GM12878 (cell line): Measurements from ENCODE around the gene SLC6A2. TPM values are rescaled to one million over a fixed set of nuclear protein-coding genes. Genes with fewer than 3 reads are reported as not detected.

ENCODE experiments used
- ATAC-seq: fragments of 200-7000 bp; cut with Tn5 transposase; 3 replicates; pipeline ENCODE4 v1.9.1; 2020; ENCODE audit warnings: mild to moderate bottlenecking, moderate library complexity
- BruUV-seq: library from RNA; stranded (reverse); fragments of 400-500 nt; replicated peaks from 2 replicates; lab custom pipeline; 2021; lab: Mats Ljungman, UMichigan
- CTCF ChIA-PET: fragments of 300-600 bp; sonication (Branson Sonifier 250); formaldehyde crosslinking; extraction: SDS; loops from one replicate; lab custom pipeline; 2021; ENCODE audit warnings: inconsistent platforms; lab: Yijun Ruan, JAX
- POLR2A ChIA-PET: fragments of 350-600 bp; formaldehyde crosslinking; extraction: SDS; loops from one replicate; lab custom pipeline; 2021; ENCODE audit warnings: inconsistent platforms; lab: Charles Lee
- RAD21 ChIA-PET: fragments of 300-600 bp; sonication (Branson Sonifier 250); formaldehyde crosslinking; loops from one replicate; lab custom pipeline; 2023; ENCODE audit warnings: antibody characterized with exemption; ENCODE audit not compliant: unreplicated experiment; lab: Charles Lee
- SMC1A ChIA-PET: fragments of 300-600 bp; sonication (Branson Sonifier 250); formaldehyde crosslinking; loops from one replicate; lab custom pipeline; 2023; ENCODE audit not compliant: unreplicated experiment, uncharacterized antibody; lab: Charles Lee
- DNase-seq: peaks from one replicate; pipeline ENCODE4 v3.0.0-alpha.2; 2011; ENCODE audit warnings: low read depth, low spot score
- FAIRE-seq: peaks from 3 replicates; lab custom pipeline; 2011; peaks lifted over from hg19 to GRCh38; lab: Jason Lieb, UNC
- H2AFZ ChIP-seq: 2 replicates; pipeline ENCODE4 v1.6.0; 2011; ENCODE audit warnings: low read depth, low read length, control low read depth; ENCODE audit not compliant: control insufficient read depth
- H3K27ac ChIP-seq: 2 replicates; pipeline ENCODE4 v1.5.1; 2011; ENCODE audit warnings: control low read depth; ENCODE audit not compliant: control insufficient read depth, insufficient read depth
- H3K27me3 ChIP-seq, 2 experiments: replicated peaks in 1 of 2; 2 replicates each; pipeline versions ENCODE4 v1.6.0 to v1.6.1; 2011; ENCODE audit warnings: low read length in 1 of 2; ENCODE audit not compliant: control insufficient read depth in 2 of 2, insufficient read depth in 2 of 2
- H3K36me3 ChIP-seq, 2 experiments: 2 replicates each; pipeline ENCODE4 v1.5.1; 2011; ENCODE audit warnings: low read length in 1 of 2; ENCODE audit not compliant: control insufficient read depth in 2 of 2, insufficient read depth in 2 of 2
- H3K4me1 ChIP-seq: 2 replicates; pipeline ENCODE4 v1.6.1; 2011; ENCODE audit warnings: mild to moderate bottlenecking, low read length, moderate library complexity, mixed read lengths; ENCODE audit not compliant: control insufficient read depth, insufficient read depth
- H3K4me2 ChIP-seq: 2 replicates; pipeline ENCODE4 v1.6.0; 2011; ENCODE audit warnings: control low read depth; ENCODE audit not compliant: control insufficient read depth, insufficient read depth
- H3K4me3 ChIP-seq: fragments of 200-600 bp; sonication (generic); 2 replicates; pipeline ENCODE4 v1.5.1; 2016
- H3K79me2 ChIP-seq: 2 replicates; pipeline ENCODE4 v1.6.0; 2011; ENCODE audit warnings: low read length; ENCODE audit not compliant: control insufficient read depth, insufficient read depth
- H3K9ac ChIP-seq: 2 replicates; pipeline ENCODE4 v1.8.0; 2011; ENCODE audit warnings: low read length, control low read depth, mixed read lengths; ENCODE audit not compliant: control insufficient read depth, insufficient read depth
- H3K9me3 ChIP-seq: replicated peaks from 3 replicates; pipeline ENCODE4 v1.5.1; 2011; ENCODE audit warnings: mild to moderate bottlenecking, low read length; ENCODE audit not compliant: control insufficient read depth, insufficient read depth
- H4K20me1 ChIP-seq: 2 replicates; pipeline ENCODE4 v1.6.0; 2011; ENCODE audit not compliant: control insufficient read depth, insufficient read depth
- ESRRA ChIP-seq: IDR thresholded peaks from 2 replicates; pipeline ENCODE4 v1.6.1; 2012; ENCODE audit warnings: mild to moderate bottlenecking, low read length, improper control_type of control experiment
- FOS ChIP-seq: IDR thresholded peaks from 3 replicates; pipeline ENCODE4 v1.6.1; 2011; ENCODE audit warnings: borderline replicate concordance; ENCODE audit not compliant: insufficient read length; ENCODE audit errors: extremely low read depth
- HDAC2 ChIP-seq: fragments of 200-600 bp; sonication (generic); IDR thresholded peaks from 2 replicates; pipeline ENCODE4 v1.6.1; 2017
- PAX8 ChIP-seq: fragments of 450-650 bp; IDR thresholded peaks from 2 replicates; pipeline ENCODE4 v1.6.1; 2017; ENCODE audit warnings: mild to moderate bottlenecking, moderate library complexity
- RCOR1 ChIP-seq: conservative IDR thresholded peaks from 2 replicates; pipeline ENCODE4 v1.6.1; 2012; ENCODE audit warnings: low read depth, low read length, improper control_type of control experiment
- ZSCAN29 ChIP-seq: fragments of 450-650 bp; IDR thresholded peaks from 2 replicates; pipeline ENCODE4 v1.6.1; 2017; ENCODE audit warnings: mild to moderate bottlenecking, moderate library complexity
- WGBS: methylation state at CpG from one replicate; pipeline ENCODE4 v1.1.6; 2016; ENCODE audit warnings: low lambda C conversion rate; ENCODE audit not compliant: insufficient replicate concordance, insufficient coverage; ENCODE audit errors: missing lambda C conversion rate; 5-methylcytosine and 5-hydroxymethylcytosine counted together
- in situ Hi-C: fragments of 300-500 bp; cut with MboI; formaldehyde crosslinking; loops from 9 replicates; pipeline ENCODE4 v1.14.3; 2018; ENCODE audit warnings: mixed read lengths
- intact Hi-C: fragments of 100-400 bp; cut with micrococcal nuclease; formaldehyde crosslinking; loops from one replicate; pipeline ENCODE4 v1.14.2; 2022; ENCODE audit not compliant: unreplicated experiment
- polyA plus RNA-seq, 11 experiments: library from polyadenylated mRNA; depleted of rRNA in 4 of 11; unstranded in 6 of 11; stranded (reverse) in 5 of 11; fragments of >200 nt; fragmentation: Nextera tagmentation in 4 of 11; fragmentation: Illumina TruSeq in 1 of 11; extraction: Ambion mirVana in 4 of 11; extraction: Trizol in 1 of 11; gene quantifications; 1 replicate in 1 of 11; 2 replicates in 10 of 11; pipeline versions ENCODE4 v1.2.1 to v1.2.3, GENCODE V29; 2011 to 2016; ENCODE audit warnings: inconsistent platforms in 2 of 11, missing spikeins in 2 of 11, low read depth in 1 of 11
- total RNA-seq, 4 experiments: library from RNA; depleted of rRNA in 3 of 4; stranded (reverse); fragments of >200 nt in 3 of 4; fragmentation: Illumina TruSeq in 1 of 4; extraction: Trizol in 1 of 4; gene quantifications; 2 replicates each; pipeline versions ENCODE4 v1.2.1 to v1.2.3, GENCODE V29; 2013 to 2021
- TF ChIP-seq, protein P1 (sequence below): fragments of 450-650 bp; IDR thresholded peaks from 2 replicates; pipeline ENCODE4 v1.6.1; 2017; ENCODE audit warnings: borderline replicate concordance

The SLC6A2 gene
- total and polyA plus RNA-seq, 10 of the 15 experiments (the other 5 are each of a cell fraction or from before 2014, with no cell fraction given) = not detected

DNA sequence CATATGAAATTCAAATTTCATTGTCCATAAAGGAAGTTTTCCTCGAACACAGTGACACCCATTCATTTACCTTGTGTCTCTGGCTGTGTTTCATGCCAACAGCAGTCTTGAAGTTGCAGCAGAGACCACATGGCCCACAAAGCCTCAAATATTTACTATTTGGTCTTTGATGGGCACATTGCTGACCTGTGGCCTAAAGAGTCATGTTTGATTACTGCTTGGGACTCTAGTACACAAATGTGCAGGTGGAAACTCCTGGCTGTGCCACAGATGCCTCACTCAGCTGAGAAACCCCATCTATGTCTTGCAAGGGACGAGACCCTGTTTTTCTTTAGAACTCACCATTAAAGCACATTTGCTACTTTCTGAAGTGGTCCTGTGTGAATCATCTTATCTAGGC lies 76.7 kb downstream of the SLC6A2 start (continued):
- TF ChIP-seq, protein P1, sequence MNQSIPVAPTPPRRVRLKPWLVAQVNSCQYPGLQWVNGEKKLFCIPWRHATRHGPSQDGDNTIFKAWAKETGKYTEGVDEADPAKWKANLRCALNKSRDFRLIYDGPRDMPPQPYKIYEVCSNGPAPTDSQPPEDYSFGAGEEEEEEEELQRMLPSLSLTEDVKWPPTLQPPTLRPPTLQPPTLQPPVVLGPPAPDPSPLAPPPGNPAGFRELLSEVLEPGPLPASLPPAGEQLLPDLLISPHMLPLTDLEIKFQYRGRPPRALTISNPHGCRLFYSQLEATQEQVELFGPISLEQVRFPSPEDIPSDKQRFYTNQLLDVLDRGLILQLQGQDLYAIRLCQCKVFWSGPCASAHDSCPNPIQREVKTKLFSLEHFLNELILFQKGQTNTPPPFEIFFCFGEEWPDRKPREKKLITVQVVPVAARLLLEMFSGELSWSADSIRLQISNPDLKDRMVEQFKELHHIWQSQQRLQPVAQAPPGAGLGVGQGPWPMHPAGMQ = no peak
- no peak for TF ChIP-seq HDAC2
- no peak for TF ChIP-seq PAX8
- TF ChIP-seq, all 136 proteins: peak for 0

DNA sequence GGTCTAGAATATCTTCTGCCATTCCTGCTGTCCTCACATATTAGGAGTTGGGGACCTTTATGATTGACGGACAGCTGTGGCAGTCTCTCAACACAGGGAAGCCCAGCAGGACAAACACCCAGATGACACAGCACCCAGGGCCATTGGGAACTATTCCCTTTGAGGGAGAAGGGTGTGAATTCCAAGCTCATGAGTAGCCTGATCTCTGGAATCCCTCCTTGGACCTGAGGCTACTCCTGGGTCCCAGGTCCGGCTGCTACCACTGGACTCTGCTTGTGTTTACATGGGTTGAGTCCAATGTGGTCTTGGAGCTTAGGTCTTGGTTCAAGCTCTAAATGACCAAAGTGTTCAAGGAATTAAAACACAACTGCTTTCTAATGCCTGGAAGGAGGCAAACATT lies 78.9 kb downstream of the SLC6A2 start:
- H3K9ac ChIP-seq = no peak overlapping the region
- H3K27ac ChIP-seq = no peak overlapping the region
- FAIRE-seq (no peak), DNase-seq (no peak), ATAC-seq (no peak)
- SMC1A ChIA-PET = no interaction called here
- in situ Hi-C loops (no loop called here), intact Hi-C loops (no loop called here)
- no peaks in the 10 kb centered on the region for H3K79me2 ChIP-seq
- no peaks in the 10 kb centered on the region for H3K4me1 ChIP-seq
- CTCF ChIA-PET = no interaction called here
- H3K9me3 ChIP-seq = no peaks in the 10 kb centered on the region
- H3K36me3 ChIP-seq = no peaks in the 10 kb centered on the region
- no peak overlapping the region for H3K4me2 ChIP-seq
- no peaks in the 10 kb centered on the region for H4K20me1 ChIP-seq
- no peaks in the 10 kb centered on the region; a peak in 1 of 4 replicates for H3K27me3 ChIP-seq
- no peak for TF ChIP-seq ZSCAN29
- TF ChIP-seq FOS = no peak
- TF ChIP-seq RCOR1 = no peak
- no peak for TF ChIP-seq ESRRA
- no peak overlapping the region for H2AFZ ChIP-seq
- 42% methylated on average over 2 of the region's 2 CpGs for WGBS
- POLR2A ChIA-PET = no interaction called here
- no peak overlapping the region for H3K4me3 ChIP-seq
- RAD21 ChIA-PET = no interaction called here
- BruUV-seq = no TSS peak
